OCI-LY7 (cell line): ENCODE results near the gene ESYT2. TPM values are rescaled to one million over a fixed set of nuclear protein-coding genes. Genes with fewer than 3 reads are reported as not detected.
"Not testable (repeated sequence)": the region's sequence is repeated elsewhere in the genome, so short reads cannot be mapped to it uniquely, and the experiment has no call there.

Experiments used
- BruUV-seq: library from RNA; stranded (reverse); fragments of 400-500 nt; replicated peaks from 2 replicates; lab custom pipeline; 2021; lab: Mats Ljungman, UMichigan
- CTCF ChIA-PET: fragments of 300-600 bp; sonication (Branson Sonifier 250); formaldehyde crosslinking; loops from one replicate; lab custom pipeline; 2022; ENCODE audit warnings: antibody characterized with exemption; ENCODE audit not compliant: unreplicated experiment; lab: Charles Lee
- POLR2A ChIA-PET: fragments of 300-600 bp; sonication (Branson Sonifier 250); formaldehyde crosslinking; loops from one replicate; lab custom pipeline; 2022; ENCODE audit warnings: antibody characterized with exemption; lab: Charles Lee
- DNase-seq: peaks from one replicate; pipeline ENCODE4 v3.0.0-alpha.2; 2015; ENCODE audit warnings: low spot score
- H2AFZ ChIP-seq: fragments of 200-600 bp; sonication (generic), shearing (Covaris generic); 2 replicates; pipeline ENCODE4 v1.6.1; 2014; ENCODE audit warnings: mild to moderate bottlenecking, antibody characterized with exemption, low read length, moderate library complexity
- H3K27ac ChIP-seq: fragments of 200-600 bp; sonication (generic); 2 replicates; pipeline ENCODE4 v1.5.1; 2014; ENCODE audit warnings: mixed run types, low read depth, mild to moderate bottlenecking, moderate library complexity, low read length, inconsistent platforms; ENCODE audit not compliant: poor library complexity, severe bottlenecking
- H3K36me3 ChIP-seq: fragments of 200-600 bp; sonication (generic); 2 replicates; pipeline ENCODE4 v1.6.1; 2014; ENCODE audit warnings: mild to moderate bottlenecking, antibody characterized with exemption, low read length, moderate library complexity, mixed read lengths; ENCODE audit not compliant: insufficient read depth
- H3K4me1 ChIP-seq: fragments of 200-600 bp; sonication (generic); 2 replicates; pipeline ENCODE4 v1.5.1; 2014; ENCODE audit warnings: mild to moderate bottlenecking, low read length; ENCODE audit not compliant: insufficient read depth, poor library complexity, severe bottlenecking
- H3K4me2 ChIP-seq: fragments of 200-600 bp; sonication (generic); 2 replicates; pipeline ENCODE4 v1.6.1; 2014; ENCODE audit warnings: mild to moderate bottlenecking, low read length
- H3K4me3 ChIP-seq: fragments of 200-600 bp; sonication (generic); 2 replicates; pipeline ENCODE4 v1.5.1; 2014; ENCODE audit warnings: mild to moderate bottlenecking, low read depth, low read length; ENCODE audit not compliant: poor library complexity, severe bottlenecking
- H3K79me2 ChIP-seq: fragments of 200-600 bp; sonication (generic); 2 replicates; pipeline ENCODE4 v1.6.1; 2016; ENCODE audit warnings: low read depth, mild to moderate bottlenecking, low read length, moderate library complexity, mixed read lengths; ENCODE audit not compliant: insufficient read depth
- H3K9me2 ChIP-seq: fragments of 200-600 bp; sonication (generic); 2 replicates; pipeline ENCODE4 v1.6.1; 2016; ENCODE audit warnings: mild to moderate bottlenecking, low read length, mixed read lengths; ENCODE audit not compliant: insufficient read depth
- H3K9me3 ChIP-seq: fragments of 200-600 bp; sonication (generic); 2 replicates; pipeline ENCODE4 v1.6.1; 2014; ENCODE audit warnings: mild to moderate bottlenecking, mixed run types, low read length, mixed read lengths
- H4K20me1 ChIP-seq: fragments of 200-600 bp; sonication (generic); 2 replicates; pipeline ENCODE4 v1.6.1; 2014; ENCODE audit warnings: mild to moderate bottlenecking, antibody characterized with exemption, low read length, moderate library complexity, mixed read lengths; ENCODE audit not compliant: insufficient read depth
- EZH2phosphoT487 ChIP-seq: fragments of 200-600 bp; sonication (generic); IDR thresholded peaks from 2 replicates; pipeline ENCODE4 v1.6.1; 2018; ENCODE audit warnings: low read depth, borderline replicate concordance, mild to moderate bottlenecking, mixed run types, antibody characterized with exemption, low read length, moderate library complexity, mixed read lengths
- intact Hi-C: fragments of 100-400 bp; cut with micrococcal nuclease; formaldehyde crosslinking; loops from one replicate; pipeline ENCODE4 v1.10.0; 2022; ENCODE audit not compliant: unreplicated experiment
- total RNA-seq, 2 experiments: library from RNA; depleted of rRNA in 1 of 2; stranded (reverse); fragments of >200 nt in 1 of 2; shearing (Covaris generic) in 1 of 2; gene quantifications; 2 replicates each; pipeline ENCODE4 v1.2.3, GENCODE V29; 2014 to 2022
- TF ChIP-seq, protein P1 (sequence below): fragments of 200-600 bp; sonication (generic); conservative IDR thresholded peaks from 2 replicates; pipeline ENCODE4 v1.5.1; 2014; ENCODE audit warnings: mild to moderate bottlenecking, antibody characterized with exemption, low read length, moderate library complexity, mixed read lengths

Gene ESYT2
- total RNA-seq, 2 experiments from 2014 or later = 24.2 to 33.7 TPM

- TF ChIP-seq EZH2phosphoT487 = no peak
- TF ChIP-seq, protein P1, sequence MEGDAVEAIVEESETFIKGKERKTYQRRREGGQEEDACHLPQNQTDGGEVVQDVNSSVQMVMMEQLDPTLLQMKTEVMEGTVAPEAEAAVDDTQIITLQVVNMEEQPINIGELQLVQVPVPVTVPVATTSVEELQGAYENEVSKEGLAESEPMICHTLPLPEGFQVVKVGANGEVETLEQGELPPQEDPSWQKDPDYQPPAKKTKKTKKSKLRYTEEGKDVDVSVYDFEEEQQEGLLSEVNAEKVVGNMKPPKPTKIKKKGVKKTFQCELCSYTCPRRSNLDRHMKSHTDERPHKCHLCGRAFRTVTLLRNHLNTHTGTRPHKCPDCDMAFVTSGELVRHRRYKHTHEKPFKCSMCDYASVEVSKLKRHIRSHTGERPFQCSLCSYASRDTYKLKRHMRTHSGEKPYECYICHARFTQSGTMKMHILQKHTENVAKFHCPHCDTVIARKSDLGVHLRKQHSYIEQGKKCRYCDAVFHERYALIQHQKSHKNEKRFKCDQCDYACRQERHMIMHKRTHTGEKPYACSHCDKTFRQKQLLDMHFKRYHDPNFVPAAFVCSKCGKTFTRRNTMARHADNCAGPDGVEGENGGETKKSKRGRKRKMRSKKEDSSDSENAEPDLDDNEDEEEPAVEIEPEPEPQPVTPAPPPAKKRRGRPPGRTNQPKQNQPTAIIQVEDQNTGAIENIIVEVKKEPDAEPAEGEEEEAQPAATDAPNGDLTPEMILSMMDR = no peak
- no peak overlapping the region for H3K4me2 ChIP-seq
- H4K20me1 ChIP-seq = no peaks in the 10 kb centered on the region
- DNase-seq = no peak
- intact Hi-C loops = no loop called here
- ChIA-PET CTCF (no interaction called here), POLR2A (interaction anchor here (0.7 kb wide), 1 partner anchor 10 kb away, joined by 3 read pairs; no protein-coding TSS in a partner anchor)
- H3K4me1 ChIP-seq = no peaks in the 10 kb centered on the region
- no peak overlapping the region for H3K27ac ChIP-seq
- H3K4me3 ChIP-seq = no peak overlapping the region
- no peak overlapping the region for H2AFZ ChIP-seq
- peaks cover 7% of the 10 kb centered on the region; the same call in 1 of the 2 replicates for H3K9me3 ChIP-seq
- no peaks in the 10 kb centered on the region for H3K9me2 ChIP-seq
- BruUV-seq = no TSS peak
- no peaks in the 10 kb centered on the region for H3K79me2 ChIP-seq
- H3K36me3 ChIP-seq = no peaks in the 10 kb centered on the region
Observed at GRCh38 chr7:158842486-158842885, 13.2 kb upstream of the ESYT2 start.

DNA sequence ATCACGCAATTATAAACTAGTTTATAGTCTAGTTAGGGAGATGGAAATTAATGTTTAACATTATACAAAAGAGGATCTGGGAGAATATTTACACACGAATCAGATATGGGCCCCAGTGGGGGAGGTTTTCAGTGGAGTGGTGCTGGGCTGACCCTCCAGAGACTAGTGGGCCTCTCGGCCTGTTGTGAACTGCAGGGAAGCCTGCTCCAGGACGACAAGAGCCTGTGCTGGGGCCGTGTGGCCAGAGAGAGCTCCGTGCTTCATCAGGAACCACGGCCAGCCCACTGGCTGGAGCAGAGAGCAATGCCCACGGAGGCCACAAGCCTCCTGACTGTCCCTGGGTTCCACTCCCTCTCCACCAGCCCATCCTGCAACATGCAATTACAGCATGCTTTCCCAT, 11.3 kb upstream of the ESYT2 start:
- Histone ChIP-seq H3K9me3 (no peaks in the 10 kb centered on the region), H3K4me1 (no peaks in the 10 kb centered on the region), H3K79me2 (no peaks in the 10 kb centered on the region), H3K27ac (no peak overlapping the region), H3K9me2 (no peaks in the 10 kb centered on the region), H4K20me1 (no peaks in the 10 kb centered on the region), H3K36me3 (no peaks in the 10 kb centered on the region), H2AFZ (no peak overlapping the region), H3K4me2 (no peak overlapping the region), H3K4me3 (no peak overlapping the region)
- ChIA-PET CTCF (no interaction called here), POLR2A (no interaction called here)
- intact Hi-C loops = no loop called here
- BruUV-seq = no TSS peak
- TF ChIP-seq, protein P1 = no peak
- no peak for TF ChIP-seq EZH2phosphoT487
- DNase-seq = no peak

GRCh38 chr7:158839177-158839576, 9.9 kb upstream of the ESYT2 start:
- H3K9me2 ChIP-seq, H3K27ac ChIP-seq, H2AFZ ChIP-seq, intact Hi-C loops, H3K36me3 ChIP-seq, H3K4me2 ChIP-seq, DNase-seq, H3K9me3 ChIP-seq, H3K79me2 ChIP-seq, H4K20me1 ChIP-seq, CTCF ChIA-PET, BruUV-seq, POLR2A ChIA-PET, H3K4me1 ChIP-seq, H3K4me3 ChIP-seq: not testable (repeated sequence)
